GM18505 (cell line): ENCODE results near the gene TAOK1.

Experiments used
- ATAC-seq: cut with Tn5 transposase; IDR thresholded peaks from one replicate; pipeline ENCODE4 v1.9.1; 2021; ENCODE audit not compliant: unreplicated experiment
- POLR2A ChIP-seq: IDR thresholded peaks from 4 replicates; pipeline ENCODE4 v1.6.1; 2011; ENCODE audit warnings: borderline replicate concordance; ENCODE audit not compliant: insufficient read depth, insufficient read length; ENCODE audit errors: extremely low read depth

TAOK1 gene

DNA sequence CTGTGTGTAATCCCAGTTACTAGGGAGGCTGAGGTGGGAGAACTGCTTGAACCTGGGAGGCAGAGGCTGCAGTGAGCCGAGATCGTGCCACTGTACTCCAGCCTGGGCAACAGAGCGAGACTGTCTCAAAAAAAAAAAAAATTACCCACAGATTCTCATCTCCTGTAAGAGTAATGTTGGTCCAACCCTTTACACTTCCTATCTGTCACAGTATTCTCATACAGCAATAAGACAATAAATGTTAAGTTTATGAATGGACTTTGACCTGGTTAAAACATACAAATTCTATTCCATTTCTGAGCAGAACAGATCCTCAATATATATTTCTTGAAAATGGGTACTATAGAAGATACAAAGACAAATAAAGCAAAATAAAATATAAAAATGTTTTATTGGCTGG, 30.4 kb upstream of the TAOK1 start:
- no peak for ATAC-seq

GRCh38 chr17:29363716-29364115, 26.4 kb upstream of the TAOK1 start:
- TF ChIP-seq POLR2A: no peak
- no peak for ATAC-seq

More for the DNA sequence above, 30.4 kb upstream of the TAOK1 start:
- no peak for TF ChIP-seq POLR2A

- no peak for TF ChIP-seq POLR2A
Observed at GRCh38 chr17:29364691-29365090, 25.5 kb upstream of the TAOK1 start.

DNA sequence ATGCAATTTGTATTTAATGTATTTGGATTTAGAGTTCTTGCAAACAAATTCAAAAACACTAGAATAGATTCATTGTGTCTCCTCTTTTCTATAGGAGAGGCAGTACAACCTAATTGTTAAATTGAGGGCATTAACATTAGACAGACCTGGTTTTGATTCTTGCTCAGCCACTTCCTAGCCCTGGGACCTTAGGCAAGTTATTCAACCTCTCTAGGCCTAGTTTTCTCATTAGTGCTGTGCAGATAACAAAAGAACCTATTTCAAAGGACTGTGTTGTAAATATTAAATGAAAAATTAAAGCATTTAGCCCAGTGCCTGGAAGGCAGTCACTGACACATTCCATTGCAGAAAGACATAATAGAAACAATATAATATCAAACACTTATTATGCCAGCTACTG, 22.0 kb upstream of the TAOK1 start:
- no peak for TF ChIP-seq POLR2A
- no peak for ATAC-seq

More at GRCh38 chr17:29364691-29365090, 25.5 kb upstream of the TAOK1 start:
- no peak for ATAC-seq

GRCh38 chr17:29368926-29369325, 21.2 kb upstream of the TAOK1 start:
- ATAC-seq: no peak
- TF ChIP-seq POLR2A: no peak

DNA sequence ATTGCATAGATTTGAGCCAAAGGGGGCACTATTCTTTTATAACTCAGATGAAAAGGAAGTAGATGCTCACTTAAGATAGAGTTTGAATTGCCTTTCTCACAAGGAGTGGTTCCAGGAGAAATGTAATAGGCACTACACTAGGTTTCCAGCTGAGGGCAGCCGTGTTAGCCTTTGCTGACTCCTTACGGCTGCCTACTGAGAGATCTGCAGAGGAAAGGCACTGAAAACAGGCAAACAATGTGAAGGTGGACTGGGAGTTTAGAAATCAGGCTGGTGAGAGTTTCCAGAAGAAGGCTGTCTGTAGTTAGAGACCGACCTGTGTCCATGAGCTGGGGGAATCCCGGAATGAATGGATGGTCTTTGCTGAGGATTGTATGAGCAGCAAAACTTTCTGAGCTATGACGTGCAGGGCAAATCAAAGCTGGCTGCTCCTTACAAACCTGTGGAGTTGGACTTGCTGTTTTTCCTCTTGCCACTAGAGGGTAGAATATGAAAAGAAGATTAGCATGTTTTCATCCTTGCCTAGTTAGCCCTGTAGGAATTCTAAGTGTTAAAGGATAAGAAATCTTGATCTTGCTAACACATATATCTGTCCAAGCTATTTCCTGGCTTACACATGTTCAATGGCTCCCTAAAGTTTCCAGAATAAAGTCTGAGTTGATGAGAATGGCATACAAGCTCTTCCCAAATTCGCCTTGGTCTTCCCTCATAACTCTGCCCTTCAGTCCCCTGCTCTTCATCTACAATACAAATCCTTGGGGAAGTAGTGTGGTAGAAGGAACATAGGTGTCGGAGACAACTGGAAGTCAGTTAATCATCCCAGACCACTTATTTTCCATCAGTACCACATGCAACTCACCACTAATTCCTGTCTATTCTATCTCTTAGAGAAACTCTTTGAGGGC, 20.1 kb upstream of the TAOK1 start:
- TF ChIP-seq POLR2A: no peak
- ATAC-seq: no peak

DNA sequence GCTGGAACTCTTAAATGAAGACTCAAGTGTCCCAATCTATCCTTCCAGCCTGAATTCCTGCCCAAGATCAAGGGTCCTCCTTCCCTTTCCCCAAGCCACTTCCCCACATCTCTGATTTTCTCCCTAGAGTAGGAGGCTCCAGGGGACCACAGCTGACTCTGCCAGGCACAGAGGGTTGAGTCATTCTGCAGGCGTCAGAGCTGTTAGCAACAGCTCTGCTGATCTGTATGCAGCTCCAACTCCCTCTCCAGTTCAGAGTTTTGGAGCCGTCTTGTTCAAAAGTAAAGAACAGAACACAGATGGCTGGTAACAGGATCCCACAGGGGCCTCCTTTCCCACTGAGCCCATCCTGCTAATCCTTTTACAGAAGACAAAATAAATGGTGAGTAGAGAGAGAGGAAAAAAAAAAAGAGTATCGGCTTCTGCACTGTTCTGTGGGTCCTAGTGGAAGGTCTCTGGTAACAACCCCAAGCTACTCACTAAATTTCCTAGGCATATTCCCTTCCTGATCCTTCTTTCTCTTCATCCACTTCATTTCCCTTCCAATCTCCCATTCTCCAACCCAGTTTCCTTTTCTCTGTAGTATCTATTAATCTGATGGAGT, 13.4 kb upstream of the TAOK1 start:
- no peak for ATAC-seq

DNA sequence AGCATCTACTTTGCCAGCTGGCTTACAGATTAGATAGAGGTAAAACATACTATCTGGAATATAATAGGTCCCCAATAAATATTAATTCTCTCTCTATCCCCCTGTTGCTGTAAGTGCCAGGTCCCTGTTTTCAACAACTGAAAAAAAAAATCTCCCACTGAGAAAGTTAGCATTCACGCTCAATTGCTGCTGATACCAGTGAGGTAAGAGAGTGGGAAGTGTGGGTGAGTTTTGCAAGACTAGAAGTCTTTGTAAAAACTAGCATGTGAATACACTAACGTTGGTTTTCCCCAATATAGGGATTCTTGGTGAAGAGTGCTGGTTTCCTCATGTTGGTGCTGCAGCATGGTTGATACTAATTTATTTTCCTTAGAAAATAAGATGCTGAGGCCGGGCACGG, 11.7 kb upstream of the TAOK1 start:
- no peak for ATAC-seq
- TF ChIP-seq POLR2A: no peak

More for the DNA sequence above, 13.4 kb upstream of the TAOK1 start:
- TF ChIP-seq POLR2A: no peak

DNA sequence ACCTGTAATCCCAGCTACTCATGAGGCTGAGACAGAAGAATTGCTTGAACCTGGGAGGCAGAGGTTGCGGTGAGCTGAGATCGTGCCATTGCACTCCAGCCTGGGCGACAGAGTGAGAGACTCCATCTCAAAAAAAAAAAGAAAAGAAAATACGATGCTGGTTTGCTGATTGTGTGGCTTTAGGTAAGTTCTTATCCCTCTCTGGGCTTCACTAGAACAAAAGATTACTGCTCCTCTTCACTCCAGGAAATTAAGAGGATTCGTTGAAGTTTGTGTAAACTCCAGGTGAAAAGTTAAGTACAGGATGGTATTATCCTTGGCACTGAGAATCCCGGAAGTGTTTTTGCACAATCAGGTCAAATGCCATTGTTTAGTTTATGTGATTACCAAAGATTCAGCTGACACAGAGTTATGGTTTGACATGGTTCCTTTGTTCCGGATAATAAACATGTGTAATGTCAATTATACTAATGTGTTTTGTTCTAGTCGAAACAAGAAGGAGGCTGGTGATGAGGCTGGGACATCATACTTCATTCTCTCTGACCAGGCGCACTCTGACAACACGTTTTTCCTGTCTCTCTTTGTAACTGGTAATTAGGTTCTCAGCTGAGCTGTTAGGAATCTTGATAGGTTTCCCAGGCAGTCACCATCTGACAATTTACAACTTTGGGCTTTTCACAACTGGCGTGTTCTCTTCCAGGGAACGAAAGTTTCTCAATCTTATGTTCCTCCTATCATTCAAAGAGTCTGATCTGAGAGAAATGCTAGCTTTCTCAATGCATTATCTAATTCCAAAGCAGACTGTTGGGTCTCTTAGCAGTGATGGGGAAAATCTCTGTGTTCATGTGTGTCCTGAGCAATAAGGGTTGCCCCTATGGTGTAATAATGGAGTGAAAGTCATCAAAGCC, 10.8 kb upstream of the TAOK1 start:
- ATAC-seq: no peak
- no peak for TF ChIP-seq POLR2A

DNA sequence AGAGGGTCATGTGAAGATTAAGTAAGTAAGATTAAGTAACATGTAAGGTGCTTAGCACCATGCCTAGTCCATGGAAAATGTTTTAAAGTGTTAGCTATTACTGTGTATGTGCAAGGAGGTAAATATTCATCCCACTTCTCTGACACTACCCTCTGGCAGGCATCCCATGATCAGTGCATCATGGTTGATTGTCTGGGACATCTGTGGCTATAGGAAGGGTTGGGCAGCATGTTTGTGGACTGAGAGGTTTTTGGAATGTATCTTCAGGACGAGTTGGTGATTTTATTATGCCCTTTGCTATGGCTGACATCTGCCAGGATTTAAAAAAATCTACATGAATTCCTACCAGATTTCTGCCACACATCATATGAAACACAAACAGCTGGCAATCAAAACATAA, 6.5 kb upstream of the TAOK1 start:
- ATAC-seq: no peak
- no peak for TF ChIP-seq POLR2A

- ATAC-seq: no peak
- no peak for TF ChIP-seq POLR2A
Observed at GRCh38 chr17:29384901-29385300, 5.3 kb upstream of the TAOK1 start.

- no peak for ATAC-seq
- no peak for TF ChIP-seq POLR2A
Observed at GRCh38 chr17:29386760-29387159, 3.4 kb upstream of the TAOK1 start.

- no peak for ATAC-seq
- TF ChIP-seq POLR2A: no peak
Observed at GRCh38 chr17:29388937-29389336, 1.2 kb upstream of the TAOK1 start.
